Neural cell (in vitro differentiated cells): ENCODE data around the gene GABBR2. TPM values are rescaled to one million over a fixed set of nuclear protein-coding genes. Genes with fewer than 3 reads are reported as not detected.

ENCODE experiments used
- H2AFZ ChIP-seq: fragments of 200-600, 300-800 bp; sonication (generic), shearing (Covaris generic); 2 replicates; pipeline ENCODE4 v1.6.0; 2014; ENCODE audit warnings: low read depth, mild to moderate bottlenecking, antibody characterized with exemption, low read length, moderate library complexity
- H3F3A ChIP-seq: fragments of 200-600 bp; shearing (Covaris generic); 2 replicates; pipeline ENCODE4 v1.6.1; 2016; ENCODE audit warnings: mild to moderate bottlenecking, moderate library complexity, mixed read lengths, antibody characterized with exemption, low read length; ENCODE audit not compliant: insufficient read depth, poor library complexity, severe bottlenecking
- H3K27ac ChIP-seq: fragments of 200-600, 300-800 bp; sonication (generic), shearing (Covaris generic); 2 replicates; pipeline ENCODE4 v1.5.1; 2014; ENCODE audit warnings: mild to moderate bottlenecking, low read length, moderate library complexity
- H3K27me3 ChIP-seq: fragments of 300-800, 200-600 bp; sonication (generic), shearing (Covaris generic); 2 replicates; pipeline ENCODE4 v1.6.0; 2014; ENCODE audit warnings: mild to moderate bottlenecking, low read depth, low read length, moderate library complexity; ENCODE audit not compliant: insufficient read depth
- H3K36me3 ChIP-seq: fragments of 300-800, 200-600 bp; sonication (generic), shearing (Covaris generic); 2 replicates; pipeline ENCODE4 v1.5.1; 2014; ENCODE audit warnings: mild to moderate bottlenecking, antibody characterized with exemption, low read length, moderate library complexity; ENCODE audit not compliant: insufficient read depth
- H3K4me2 ChIP-seq: fragments of 300-800, 200-600 bp; sonication (generic), shearing (Covaris generic); 2 replicates; pipeline ENCODE4 v1.6.0; 2014; ENCODE audit warnings: mild to moderate bottlenecking, low read length
- H3K4me3 ChIP-seq: fragments of 300-800, 200-600 bp; sonication (generic), shearing (Covaris generic); 2 replicates; pipeline ENCODE4 v1.5.1; 2014; ENCODE audit warnings: mild to moderate bottlenecking, low read length, moderate library complexity
- H3K79me2 ChIP-seq: fragments of 200-600 bp; shearing (Covaris generic); replicated peaks from 2 replicates; pipeline ENCODE4 v1.6.0; 2014; ENCODE audit warnings: mild to moderate bottlenecking, low read length, moderate library complexity; ENCODE audit not compliant: insufficient read depth
- H3K9ac ChIP-seq: fragments of 300-800, 200-600 bp; sonication (generic), shearing (Covaris generic); 2 replicates; pipeline ENCODE4 v1.6.1; 2016; ENCODE audit warnings: mild to moderate bottlenecking, low read length, mixed read lengths
- H3K9me2 ChIP-seq: fragments of 200-600 bp; shearing (Covaris generic); 2 replicates; pipeline ENCODE4 v1.6.1; 2016; ENCODE audit warnings: mild to moderate bottlenecking, low read length, mixed read lengths; ENCODE audit not compliant: insufficient read depth
- H3K9me3 ChIP-seq: fragments of 200-600, 300-800 bp; sonication (generic), shearing (Covaris generic); 2 replicates; pipeline ENCODE4 v1.6.1; 2016; ENCODE audit warnings: mild to moderate bottlenecking, mixed run types, low read length, moderate library complexity, mixed read lengths
- H4K20me1 ChIP-seq: fragments of 200-600 bp; shearing (Covaris generic); 2 replicates; pipeline ENCODE4 v1.6.1; 2016; ENCODE audit warnings: mild to moderate bottlenecking, mixed run types; ENCODE audit not compliant: insufficient read depth
- CTCF ChIP-seq: fragments of 450-650 bp; IDR thresholded peaks from 2 replicates; pipeline ENCODE4 v1.5.1; 2014; ENCODE audit warnings: antibody characterized with exemption, mild to moderate bottlenecking, moderate library complexity; ENCODE audit not compliant: poor library complexity, severe bottlenecking
- EP300 ChIP-seq: fragments of 450-650 bp; conservative IDR thresholded peaks from 2 replicates; pipeline ENCODE4 v1.6.1; 2014; ENCODE audit warnings: antibody characterized with exemption, mild to moderate bottlenecking, moderate library complexity; ENCODE audit not compliant: poor library complexity, severe bottlenecking
- EZH2 ChIP-seq: fragments of 200-600, 300-800 bp; shearing (Covaris generic), sonication (generic); IDR thresholded peaks from 2 replicates; pipeline ENCODE4 v1.6.1; 2014; ENCODE audit warnings: antibody characterized with exemption, low read length, borderline replicate concordance, mild to moderate bottlenecking; ENCODE audit not compliant: insufficient read depth, poor library complexity, severe bottlenecking
- MXI1 ChIP-seq: fragments of 450-650 bp; conservative IDR thresholded peaks from 2 replicates; pipeline ENCODE4 v1.6.1; 2014; ENCODE audit warnings: antibody characterized with exemption, mild to moderate bottlenecking; ENCODE audit not compliant: poor library complexity, severe bottlenecking
- POLR2AphosphoS5 ChIP-seq: IDR thresholded peaks from 2 replicates; pipeline ENCODE4 v1.6.1; 2012
- RAD21 ChIP-seq: fragments of 450-650 bp; conservative IDR thresholded peaks from 2 replicates; pipeline ENCODE4 v1.6.1; 2014; ENCODE audit warnings: antibody characterized with exemption, mild to moderate bottlenecking, moderate library complexity
- REST ChIP-seq: IDR thresholded peaks from 2 replicates; pipeline ENCODE4 v1.6.1; 2012; ENCODE audit warnings: borderline replicate concordance
- SMC3 ChIP-seq: fragments of 450-650 bp; conservative IDR thresholded peaks from 2 replicates; pipeline ENCODE4 v1.6.1; 2014; ENCODE audit warnings: antibody characterized with exemption, mild to moderate bottlenecking, moderate library complexity; ENCODE audit not compliant: poor library complexity
- TAF1 ChIP-seq: IDR thresholded peaks from 2 replicates; pipeline ENCODE4 v1.6.1; 2012; ENCODE audit warnings: low read depth
- polyA plus RNA-seq: library from polyadenylated mRNA; depleted of rRNA; stranded (reverse); fragments of >200 nt; gene quantifications from 2 replicates; pipeline ENCODE4 v1.2.3, GENCODE V29; 2014

Gene GABBR2
- polyA plus RNA-seq, 1 donor from 2014 or later = 7.1 TPM

GRCh38 chr9:98539954-98540353 lies 168.8 kb downstream of the GABBR2 start:
- H2AFZ ChIP-seq = no peak overlapping the region
- H3K4me2 ChIP-seq = no peak overlapping the region
- no peaks in the 10 kb centered on the region for H3F3A ChIP-seq
- no peak overlapping the region for H3K27ac ChIP-seq
- TF ChIP-seq MXI1 (no peak), EP300 (no peak), TAF1 (no peak)
- H3K79me2 ChIP-seq = no peaks in the 10 kb centered on the region
- no peak overlapping the region for H3K9ac ChIP-seq
- H4K20me1 ChIP-seq = no peaks in the 10 kb centered on the region
- no peaks in the 10 kb centered on the region for H3K9me3 ChIP-seq
- no peaks in the 10 kb centered on the region for H3K9me2 ChIP-seq
- H3K27me3 ChIP-seq = no peaks in the 10 kb centered on the region
- no peak overlapping the region for H3K4me3 ChIP-seq
- no peaks in the 10 kb centered on the region for H3K36me3 ChIP-seq

- H3K9ac ChIP-seq = no peak overlapping the region
- no peaks in the 10 kb centered on the region for H3K9me3 ChIP-seq
- H3K79me2 ChIP-seq = no peaks in the 10 kb centered on the region
- TF ChIP-seq RAD21 = no peak
- no peak for TF ChIP-seq SMC3
- TF ChIP-seq TAF1 = no peak
- no peak for TF ChIP-seq REST
- TF ChIP-seq POLR2AphosphoS5 = no peak
- TF ChIP-seq EZH2 = no peak
- TF ChIP-seq MXI1 = no peak
- TF ChIP-seq CTCF = no peak
- TF ChIP-seq EP300 = no peak
- no peak overlapping the region for H3K4me2 ChIP-seq
- no peaks in the 10 kb centered on the region for H3K36me3 ChIP-seq
- no peaks in the 10 kb centered on the region for H3K9me2 ChIP-seq
- no peaks in the 10 kb centered on the region for H4K20me1 ChIP-seq
- H3K27ac ChIP-seq = no peak overlapping the region
- no peak overlapping the region for H2AFZ ChIP-seq
- H3K27me3 ChIP-seq = no peaks in the 10 kb centered on the region
- no peak overlapping the region for H3K4me3 ChIP-seq
- H3F3A ChIP-seq = no peaks in the 10 kb centered on the region
Measured at GRCh38 chr9:98538626-98539031, 170.1 kb downstream of the GABBR2 start.

- Histone ChIP-seq H3K9me2 (no peaks in the 10 kb centered on the region), H3K27me3 (no peaks in the 10 kb centered on the region), H3K9ac (no peak overlapping the region), H2AFZ (no peak overlapping the region), H3K79me2 (no peaks in the 10 kb centered on the region), H3K9me3 (no peaks in the 10 kb centered on the region), H4K20me1 (no peaks in the 10 kb centered on the region), H3K36me3 (no peaks in the 10 kb centered on the region), H3F3A (no peaks in the 10 kb centered on the region), H3K4me2 (no peak overlapping the region), H3K27ac (no peak overlapping the region), H3K4me3 (no peak overlapping the region)
- TF ChIP-seq EP300 = no peak
Measured at GRCh38 chr9:98538203-98538602, 170.5 kb downstream of the GABBR2 start.
